ENCODE data around the gene PDPR. TPM values are rescaled to one million over a fixed set of nuclear protein-coding genes. Genes with fewer than 3 reads are reported as not detected.
"Not testable (repeated sequence)": the region's sequence is repeated elsewhere in the genome, so short reads cannot be mapped to it uniquely, and the experiment has no call there.

The PDPR gene
- total RNA-seq, 1 experiment from 2014 or later, result 42.9 TPM

GRCh38 chr16:70163596-70163995 is 49.5 kb downstream of the PDPR start:
- no peak for TF ChIP-seq CTCF (IDR thresholded peaks at IDR 0.05; ENCODE audit: insufficient read depth in 1 of 2, low read depth in 1 of 2, low read length in 1 of 2, severe bottlenecking in 1 of 2, unreplicated experiment in 1 of 2)
- Histone ChIP-seq H3K36me3 (ENCODE audit: control insufficient read depth, insufficient read depth, low read length) (0 out of 2 replicates have a peak, but pooled peaks cover 3% of the 10 kb centered on the region), H3K4me1 (0 out of 2 replicates have a peak, but pooled peaks cover 4% of the 10 kb centered on the region), H3K27me3 (replicated peaks; ENCODE audit: control insufficient read depth, insufficient read depth, low read length) (no peaks in the 10 kb centered on the region), H3K4me3 (ENCODE audit: low read depth, low read length) (no peak overlapping the region), H3K9me3 (no peaks in the 10 kb centered on the region)
- ChIA-PET CTCF (no interaction called here), POLR2A (no interaction called here)
- no peak overlapping the region for H3K4me3 Mint-ChIP-seq (ENCODE audit: unreplicated experiment)
- no TSS peak for BruUV-seq (replicated peaks)
- H3K36me3 Mint-ChIP-seq (ENCODE audit: insufficient read depth, unreplicated experiment), result peaks cover 14% of the 10 kb centered on the region
- H3K4me1 Mint-ChIP-seq (ENCODE audit: low read depth, unreplicated experiment), result peaks cover 10% of the 10 kb centered on the region
- H3K9me3 Mint-ChIP-seq (ENCODE audit: unreplicated experiment), result no peaks in the 10 kb centered on the region
- H3K27me3 Mint-ChIP-seq (ENCODE audit: insufficient read depth, unreplicated experiment), result no peaks in the 10 kb centered on the region
- DNase-seq, result no peak
- H3K27ac Mint-ChIP-seq (ENCODE audit: unreplicated experiment), result no peak overlapping the region
- intact Hi-C loops (cut with micrococcal nuclease; ENCODE audit: unreplicated experiment), result no loop called here

- H3K36me3 Mint-ChIP-seq (ENCODE audit: insufficient read depth, unreplicated experiment); H3K4me3 Mint-ChIP-seq (ENCODE audit: unreplicated experiment); intact Hi-C loops (cut with micrococcal nuclease; ENCODE audit: unreplicated experiment); DNase-seq; H3K4me1 Mint-ChIP-seq (ENCODE audit: low read depth, unreplicated experiment); BruUV-seq (replicated peaks); H3K36me3 ChIP-seq (ENCODE audit: control insufficient read depth, insufficient read depth, low read length); H3K27me3 Mint-ChIP-seq (ENCODE audit: insufficient read depth, unreplicated experiment); H3K4me1 ChIP-seq; H3K27me3 ChIP-seq (replicated peaks; ENCODE audit: control insufficient read depth, insufficient read depth, low read length); H3K4me3 ChIP-seq (ENCODE audit: low read depth, low read length); H3K27ac Mint-ChIP-seq (ENCODE audit: unreplicated experiment); H3K9me3 ChIP-seq; H3K9me3 Mint-ChIP-seq (ENCODE audit: unreplicated experiment); POLR2A ChIA-PET: not testable (repeated sequence)
- CTCF ChIA-PET, result interaction anchor here (1.0 kb wide), 1 partner anchor 85 kb away, joined by 3 read pairs; the partner anchor contains the start of gene EXOSC6
Observed at GRCh38 chr16:70166688-70167087, 52.6 kb downstream of the PDPR start.

GRCh38 chr16:70173212-70173837 is 59.2 kb downstream of the PDPR start, which contains the start of gene CLEC18C:
TSS of gene CLEC18C (plus strand) at chr16:70173787. CDS start at chr16:70174279, 492 bp downstream.
- H3K36me3 Mint-ChIP-seq (ENCODE audit: insufficient read depth, unreplicated experiment); H3K27me3 Mint-ChIP-seq (ENCODE audit: insufficient read depth, unreplicated experiment); DNase-seq; CTCF ChIA-PET; H3K4me3 ChIP-seq (ENCODE audit: low read depth, low read length); H3K9me3 Mint-ChIP-seq (ENCODE audit: unreplicated experiment); H3K36me3 ChIP-seq (ENCODE audit: control insufficient read depth, insufficient read depth, low read length); POLR2A ChIA-PET; H3K27me3 ChIP-seq (replicated peaks; ENCODE audit: control insufficient read depth, insufficient read depth, low read length); H3K27ac Mint-ChIP-seq (ENCODE audit: unreplicated experiment); H3K4me1 ChIP-seq; intact Hi-C loops (cut with micrococcal nuclease; ENCODE audit: unreplicated experiment); BruUV-seq (replicated peaks); H3K9me3 ChIP-seq; H3K4me3 Mint-ChIP-seq (ENCODE audit: unreplicated experiment); H3K4me1 Mint-ChIP-seq (ENCODE audit: low read depth, unreplicated experiment): not testable (repeated sequence)

- BruUV-seq (replicated peaks); H3K4me1 ChIP-seq; H3K9me3 Mint-ChIP-seq (ENCODE audit: unreplicated experiment); intact Hi-C loops (cut with micrococcal nuclease; ENCODE audit: unreplicated experiment); DNase-seq; H3K4me3 ChIP-seq (ENCODE audit: low read depth, low read length); H3K36me3 Mint-ChIP-seq (ENCODE audit: insufficient read depth, unreplicated experiment); H3K4me1 Mint-ChIP-seq (ENCODE audit: low read depth, unreplicated experiment); H3K36me3 ChIP-seq (ENCODE audit: control insufficient read depth, insufficient read depth, low read length); CTCF ChIA-PET; H3K27me3 Mint-ChIP-seq (ENCODE audit: insufficient read depth, unreplicated experiment); H3K27me3 ChIP-seq (replicated peaks; ENCODE audit: control insufficient read depth, insufficient read depth, low read length); H3K9me3 ChIP-seq; H3K4me3 Mint-ChIP-seq (ENCODE audit: unreplicated experiment); POLR2A ChIA-PET; H3K27ac Mint-ChIP-seq (ENCODE audit: unreplicated experiment): not testable (repeated sequence)
Observed at GRCh38 chr16:70173916-70174315, 59.8 kb downstream of the PDPR start.

- H3K36me3 Mint-ChIP-seq (ENCODE audit: insufficient read depth, unreplicated experiment); H3K4me3 ChIP-seq (ENCODE audit: low read depth, low read length); BruUV-seq (replicated peaks); DNase-seq; POLR2A ChIA-PET; H3K36me3 ChIP-seq (ENCODE audit: control insufficient read depth, insufficient read depth, low read length); H3K4me1 ChIP-seq; H3K27ac Mint-ChIP-seq (ENCODE audit: unreplicated experiment); intact Hi-C loops (cut with micrococcal nuclease; ENCODE audit: unreplicated experiment); H3K9me3 ChIP-seq; H3K9me3 Mint-ChIP-seq (ENCODE audit: unreplicated experiment); CTCF ChIA-PET; H3K27me3 Mint-ChIP-seq (ENCODE audit: insufficient read depth, unreplicated experiment); H3K27me3 ChIP-seq (replicated peaks; ENCODE audit: control insufficient read depth, insufficient read depth, low read length); H3K4me3 Mint-ChIP-seq (ENCODE audit: unreplicated experiment); H3K4me1 Mint-ChIP-seq (ENCODE audit: low read depth, unreplicated experiment): not testable (repeated sequence)
Observed at GRCh38 chr16:70174387-70174932, 60.3 kb downstream of the PDPR start.

GRCh38 chr16:70187858-70188607 is 73.9 kb downstream of the PDPR start:
- H3K4me3 Mint-ChIP-seq (ENCODE audit: unreplicated experiment); H3K4me1 Mint-ChIP-seq (ENCODE audit: low read depth, unreplicated experiment); H3K27ac Mint-ChIP-seq (ENCODE audit: unreplicated experiment); BruUV-seq (replicated peaks); H3K9me3 Mint-ChIP-seq (ENCODE audit: unreplicated experiment); H3K36me3 ChIP-seq (ENCODE audit: control insufficient read depth, insufficient read depth, low read length); DNase-seq; H3K36me3 Mint-ChIP-seq (ENCODE audit: insufficient read depth, unreplicated experiment); H3K4me1 ChIP-seq; intact Hi-C loops (cut with micrococcal nuclease; ENCODE audit: unreplicated experiment); CTCF ChIA-PET; H3K27me3 Mint-ChIP-seq (ENCODE audit: insufficient read depth, unreplicated experiment); H3K9me3 ChIP-seq; H3K27me3 ChIP-seq (replicated peaks; ENCODE audit: control insufficient read depth, insufficient read depth, low read length); POLR2A ChIA-PET; H3K4me3 ChIP-seq (ENCODE audit: low read depth, low read length): not testable (repeated sequence)

All from Caco-2 (cell line).